ENCODE results near the gene ATG2B. TPM values are rescaled to one million over a fixed set of nuclear protein-coding genes. Genes with fewer than 3 reads are reported as not detected.

The ATG2B gene
- total RNA-seq = 10 to 100 TPM; 22.2 to 30.3 (median 28.6) TPM

GRCh38 chr14:96362965-96363750, at the start of gene ATG2B, which contains the start of gene GSKIP:
TSS of gene ATG2B (minus strand) at chr14:96363341. CDS start at chr14:96362976, 365 bp downstream.
TSS of gene GSKIP (plus strand) at chr14:96363526. CDS start at chr14:96382248, 18,722 bp downstream.
- TF ChIP-seq CTCF (IDR thresholded peaks at IDR 0.05 in 4 of 5, conservative IDR thresholded peaks at IDR 0.05 in 1 of 5) (no peak), POLR2A (IDR thresholded peaks at IDR 0.05) (peak; percentile 71 to 75)
- intact Hi-C loops (cut with DNase I; ENCODE audit: low total_unique reads) = loop anchor here (1.0 to 2.0 kb wide), 3 partner anchors 28 to 139 kb away; partner anchors contain the start of gene PAPOLA
- Histone ChIP-seq H3K9me3 (no peaks in the 10 kb centered on the region), H3K27ac (peak within 1 kb of the TSS; percentile 93 to 96 (median 96)), H3K36me3 (no peaks in the 10 kb centered on the region), H3K4me1 (peaks cover 30 to 32% of the 10 kb centered on the region in 2 donors), H3K27me3 (no peaks in the 10 kb centered on the region), H3K4me3 (peak within 1 kb of the TSS; percentile 79 to 99 (median 88))
- peak; percentile 92 to 93 for ATAC-seq
- in situ Hi-C loops (cut with MboI; ENCODE audit: low sequenced_read_pairs in 4 of 4) = no loop called here
- DNase-seq = peak; percentile 88 to 90

- intact Hi-C loops (cut with DNase I; ENCODE audit: low total_unique reads) (no loop called here), in situ Hi-C loops (cut with MboI; ENCODE audit: low sequenced_read_pairs in 4 of 4) (loop anchor here in 1 of 4 donors (25.0 kb wide), 2 partner anchors 298 to 848 kb away; no protein-coding TSS in a partner anchor)
- Histone ChIP-seq H3K36me3 (no peaks in the 10 kb centered on the region), H3K9me3 (no peaks in the 10 kb centered on the region), H3K4me3 (no peak overlapping the region), H3K4me1 (no peaks in the 10 kb centered on the region), H3K27ac (no peak overlapping the region), H3K27me3 (no peaks in the 10 kb centered on the region)
- ATAC-seq = no peak
- no peak for DNase-seq
- TF ChIP-seq CTCF (IDR thresholded peaks at IDR 0.05 in 4 of 5, conservative IDR thresholded peaks at IDR 0.05 in 1 of 5) = no peak
- TF ChIP-seq POLR2A (IDR thresholded peaks at IDR 0.05) = no peak
Observed at GRCh38 chr14:96410119-96410518, 47.0 kb upstream of the ATG2B start.

- Histone ChIP-seq H3K9me3 (no peaks in the 10 kb centered on the region), H3K4me1 (no peaks in the 10 kb centered on the region), H3K4me3 (no peak overlapping the region), H3K27me3 (no peaks in the 10 kb centered on the region), H3K36me3 (no peaks in the 10 kb centered on the region), H3K27ac (no peak overlapping the region)
- in situ Hi-C loops (cut with MboI; ENCODE audit: low sequenced_read_pairs in 4 of 4) (loop anchor here in 1 of 4 donors (25.0 kb wide), 2 partner anchors 297 to 847 kb away; no protein-coding TSS in a partner anchor), intact Hi-C loops (cut with DNase I; ENCODE audit: low total_unique reads) (no loop called here)
- ATAC-seq = no peak
- TF ChIP-seq POLR2A (IDR thresholded peaks at IDR 0.05) (no peak), CTCF (IDR thresholded peaks at IDR 0.05 in 4 of 5, conservative IDR thresholded peaks at IDR 0.05 in 1 of 5) (no peak)
- no peak for DNase-seq
Observed at GRCh38 chr14:96409701-96410100, 46.6 kb upstream of the ATG2B start.

- intact Hi-C loops (cut with DNase I; ENCODE audit: low total_unique reads) (no loop called here), in situ Hi-C loops (cut with MboI; ENCODE audit: low sequenced_read_pairs in 4 of 4) (loop anchor here in 1 of 4 donors (25.0 kb wide), 2 partner anchors 296 to 846 kb away; no protein-coding TSS in a partner anchor)
- H3K9me3 ChIP-seq = no peaks in the 10 kb centered on the region
- H3K36me3 ChIP-seq = no peaks in the 10 kb centered on the region
- H3K27ac ChIP-seq = no peak overlapping the region
- no peaks in the 10 kb centered on the region for H3K4me1 ChIP-seq
- ATAC-seq (no peak), DNase-seq (no peak)
- no peak overlapping the region for H3K4me3 ChIP-seq
- no peak for TF ChIP-seq CTCF (IDR thresholded peaks at IDR 0.05 in 4 of 5, conservative IDR thresholded peaks at IDR 0.05 in 1 of 5)
- no peak for TF ChIP-seq POLR2A (IDR thresholded peaks at IDR 0.05)
- no peaks in the 10 kb centered on the region for H3K27me3 ChIP-seq
Observed at GRCh38 chr14:96408608-96409007, 45.5 kb upstream of the ATG2B start.

All from gastrocnemius medialis (tissue), 4 donors.